PC-9 (cell line): ENCODE data around the gene OTULINL.
"Not testable (repeated sequence)": the region's sequence is repeated elsewhere in the genome, so short reads cannot be mapped to it uniquely, and the experiment has no call there.

Experiments used
- EZH2 ChIP-seq: fragments of 200-600 bp; sonication (generic); IDR thresholded peaks from 2 replicates; pipeline ENCODE4 v1.8.0; 2017; ENCODE audit warnings: antibody characterized with exemption, low read depth
- TF ChIP-seq, protein P1 (sequence below): fragments of 200-600 bp; sonication (generic); conservative IDR thresholded peaks from 2 replicates; pipeline ENCODE4 v1.6.1; 2017; ENCODE audit warnings: mixed run types, antibody characterized with exemption, mild to moderate bottlenecking, moderate library complexity

DNA sequence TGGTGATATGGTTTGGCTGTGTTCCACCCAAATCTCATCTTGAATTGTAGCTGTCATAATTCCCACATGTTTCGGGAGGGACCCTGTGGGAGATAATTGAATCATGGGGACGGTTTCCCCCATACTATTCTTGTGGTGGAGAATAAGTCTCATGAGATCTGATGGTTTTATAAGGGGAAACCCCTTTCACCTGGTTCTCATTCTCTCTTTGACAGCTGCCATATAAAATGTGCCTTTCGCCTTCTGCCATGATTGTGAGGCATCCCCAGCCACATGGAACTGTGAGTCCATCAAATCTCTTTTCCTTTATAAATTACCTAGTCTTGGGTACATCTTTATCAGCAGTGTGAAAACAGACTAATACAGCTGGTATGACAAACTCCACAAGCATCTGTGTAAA, 27.3 kb upstream of the OTULINL start:
- TF ChIP-seq, protein P1, sequence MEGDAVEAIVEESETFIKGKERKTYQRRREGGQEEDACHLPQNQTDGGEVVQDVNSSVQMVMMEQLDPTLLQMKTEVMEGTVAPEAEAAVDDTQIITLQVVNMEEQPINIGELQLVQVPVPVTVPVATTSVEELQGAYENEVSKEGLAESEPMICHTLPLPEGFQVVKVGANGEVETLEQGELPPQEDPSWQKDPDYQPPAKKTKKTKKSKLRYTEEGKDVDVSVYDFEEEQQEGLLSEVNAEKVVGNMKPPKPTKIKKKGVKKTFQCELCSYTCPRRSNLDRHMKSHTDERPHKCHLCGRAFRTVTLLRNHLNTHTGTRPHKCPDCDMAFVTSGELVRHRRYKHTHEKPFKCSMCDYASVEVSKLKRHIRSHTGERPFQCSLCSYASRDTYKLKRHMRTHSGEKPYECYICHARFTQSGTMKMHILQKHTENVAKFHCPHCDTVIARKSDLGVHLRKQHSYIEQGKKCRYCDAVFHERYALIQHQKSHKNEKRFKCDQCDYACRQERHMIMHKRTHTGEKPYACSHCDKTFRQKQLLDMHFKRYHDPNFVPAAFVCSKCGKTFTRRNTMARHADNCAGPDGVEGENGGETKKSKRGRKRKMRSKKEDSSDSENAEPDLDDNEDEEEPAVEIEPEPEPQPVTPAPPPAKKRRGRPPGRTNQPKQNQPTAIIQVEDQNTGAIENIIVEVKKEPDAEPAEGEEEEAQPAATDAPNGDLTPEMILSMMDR, result not testable (repeated sequence)
- TF ChIP-seq EZH2, result not testable (repeated sequence)
